Bronchial epithelial cell (primary cell): Measurements from ENCODE around the gene RPEL1. TPM values are rescaled to one million over a fixed set of nuclear protein-coding genes. Genes with fewer than 3 reads are reported as not detected.
A peak's percentile ranks its signal among the peaks of the same experiment; 100 is the strongest.
"Not testable (repeated sequence)": the region's sequence is repeated elsewhere in the genome, so short reads cannot be mapped to it uniquely, and the experiment has no call there.

Source experiments
- DNase-seq: peaks from one replicate; pipeline ENCODE4 v3.0.0-alpha.2; 2010; ENCODE audit warnings: low read depth
- FAIRE-seq: peaks from 2 replicates; lab custom pipeline; 2011; peaks lifted over from hg19 to GRCh38; lab: Jason Lieb, UNC
- H3K27me3 ChIP-seq: 2 replicates; pipeline ENCODE4 v1.5.1; 2011; ENCODE audit warnings: low read length; ENCODE audit not compliant: control insufficient read depth, insufficient read depth
- H3K36me3 ChIP-seq: 2 replicates; pipeline ENCODE4 v1.5.1; 2011; ENCODE audit warnings: low read length; ENCODE audit not compliant: control insufficient read depth, insufficient read depth
- H3K4me3 ChIP-seq: 2 replicates; pipeline ENCODE4 v1.5.1; 2011; ENCODE audit warnings: mild to moderate bottlenecking, low read depth, low read length, control low read depth
- total RNA-seq: library from RNA; depleted of rRNA; stranded (reverse); fragments of >200 nt; gene quantifications from 2 replicates; pipeline ENCODE4 v1.2.1, GENCODE V29; 2014
- TF ChIP-seq, protein P1 (sequence below): IDR thresholded peaks from 2 replicates; pipeline ENCODE4 v1.5.1; 2011; ENCODE audit warnings: mild to moderate bottlenecking, moderate library complexity, low read length, control low read depth, inconsistent platforms; ENCODE audit not compliant: insufficient read depth, severe bottlenecking

RPEL1 gene
- under 0.01 and 0.13 TPM in 2 replicates for total RNA-seq

DNA sequence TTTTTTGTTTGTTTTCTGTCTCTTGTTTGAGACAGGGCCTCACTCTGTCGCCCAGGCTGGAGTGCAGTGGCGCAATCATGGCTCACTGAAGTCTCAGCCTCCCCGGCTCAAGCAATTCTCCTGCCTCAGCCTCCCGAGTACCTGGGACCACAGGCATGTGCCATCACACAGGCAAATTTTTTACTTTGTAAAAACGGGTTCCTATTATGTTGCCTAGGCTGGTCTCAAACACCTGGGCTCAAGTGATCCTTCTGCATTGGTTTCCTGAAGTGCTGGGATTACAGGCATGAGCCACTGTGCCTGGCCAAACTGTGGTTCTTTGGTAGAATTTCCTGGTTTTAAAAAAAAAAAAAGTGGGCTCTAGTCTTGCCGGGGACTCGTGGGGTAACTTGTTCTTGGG, at the start of gene RPEL1:
Gene RPEL1 (plus strand): TSS at position 301 of the 400 bp plus-strand sequence. CDS start 110 bp downstream, outside the sequence.
- not testable (repeated sequence) for FAIRE-seq, H3K27me3 ChIP-seq, H3K4me3 ChIP-seq, H3K36me3 ChIP-seq, DNase-seq

DNA sequence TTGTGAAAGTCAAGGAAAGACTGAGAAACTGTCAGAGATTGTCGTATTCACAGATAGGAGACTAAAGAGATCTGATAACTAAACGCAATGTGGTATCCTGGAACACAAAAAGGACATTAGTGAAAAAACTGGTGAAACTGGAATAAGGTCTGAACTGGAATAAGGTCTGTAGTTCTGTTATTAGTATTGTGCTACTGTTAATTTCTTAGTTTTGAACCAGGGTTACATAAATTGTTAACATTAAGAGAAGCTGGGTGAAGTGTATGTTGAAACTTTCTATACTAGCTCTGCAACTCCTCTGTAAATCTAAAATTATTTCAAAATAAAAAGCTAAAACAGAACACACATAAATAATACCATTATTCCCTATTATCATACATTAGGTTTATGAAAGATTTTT, 49.2 kb upstream of the RPEL1 start:
- FAIRE-seq (no peak), DNase-seq (no peak)
- TF ChIP-seq, protein P1, sequence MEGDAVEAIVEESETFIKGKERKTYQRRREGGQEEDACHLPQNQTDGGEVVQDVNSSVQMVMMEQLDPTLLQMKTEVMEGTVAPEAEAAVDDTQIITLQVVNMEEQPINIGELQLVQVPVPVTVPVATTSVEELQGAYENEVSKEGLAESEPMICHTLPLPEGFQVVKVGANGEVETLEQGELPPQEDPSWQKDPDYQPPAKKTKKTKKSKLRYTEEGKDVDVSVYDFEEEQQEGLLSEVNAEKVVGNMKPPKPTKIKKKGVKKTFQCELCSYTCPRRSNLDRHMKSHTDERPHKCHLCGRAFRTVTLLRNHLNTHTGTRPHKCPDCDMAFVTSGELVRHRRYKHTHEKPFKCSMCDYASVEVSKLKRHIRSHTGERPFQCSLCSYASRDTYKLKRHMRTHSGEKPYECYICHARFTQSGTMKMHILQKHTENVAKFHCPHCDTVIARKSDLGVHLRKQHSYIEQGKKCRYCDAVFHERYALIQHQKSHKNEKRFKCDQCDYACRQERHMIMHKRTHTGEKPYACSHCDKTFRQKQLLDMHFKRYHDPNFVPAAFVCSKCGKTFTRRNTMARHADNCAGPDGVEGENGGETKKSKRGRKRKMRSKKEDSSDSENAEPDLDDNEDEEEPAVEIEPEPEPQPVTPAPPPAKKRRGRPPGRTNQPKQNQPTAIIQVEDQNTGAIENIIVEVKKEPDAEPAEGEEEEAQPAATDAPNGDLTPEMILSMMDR = no peak
- Histone ChIP-seq H3K36me3 (no peaks in the 10 kb centered on the region), H3K27me3 (no peaks in the 10 kb centered on the region), H3K4me3 (no peak overlapping the region)

DNA sequence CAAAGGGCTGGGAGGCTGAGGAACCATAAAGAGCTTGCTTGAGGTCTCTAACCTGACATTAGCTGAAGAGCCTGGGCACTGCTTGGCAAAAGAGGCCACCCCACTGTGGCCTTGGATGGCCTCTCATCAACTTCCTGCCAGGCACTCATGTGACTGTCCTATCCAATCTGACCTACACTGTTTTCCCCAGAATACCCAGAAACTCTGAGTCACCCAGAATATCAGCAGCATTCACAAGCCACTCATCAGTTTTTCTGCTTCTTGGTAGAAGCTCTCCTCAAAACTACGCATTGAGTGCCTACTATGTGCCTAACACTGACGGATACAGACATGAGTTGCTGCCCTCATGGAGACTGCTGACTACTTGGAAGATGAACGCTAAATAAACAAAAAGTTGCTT, 48.5 kb upstream of the RPEL1 start:
- TF ChIP-seq, protein P1 = no peak
- no peaks in the 10 kb centered on the region for H3K27me3 ChIP-seq
- FAIRE-seq (no peak), DNase-seq (peak; percentile 77)
- H3K36me3 ChIP-seq = no peaks in the 10 kb centered on the region
- no peak overlapping the region for H3K4me3 ChIP-seq

DNA sequence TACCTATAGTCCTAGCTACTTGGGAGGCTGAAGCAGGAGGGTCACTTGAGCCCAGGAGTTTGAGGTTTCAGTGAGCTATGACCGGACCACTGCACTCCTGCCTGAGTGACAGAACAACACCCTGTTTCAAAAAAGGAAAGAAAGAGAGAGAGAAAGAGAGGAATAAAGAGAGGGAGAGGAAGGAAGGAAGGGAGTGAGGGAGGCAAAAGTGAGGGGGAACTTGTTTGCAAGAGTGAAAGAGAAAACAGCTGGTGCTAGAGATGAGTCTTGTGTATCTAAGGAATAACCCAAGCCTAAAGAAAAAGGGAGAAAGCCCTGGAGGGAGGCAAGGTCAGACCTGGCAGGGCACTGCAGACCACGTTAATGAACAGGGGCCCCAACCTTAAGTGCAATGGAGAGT, 47.8 kb upstream of the RPEL1 start:
- no peaks in the 10 kb centered on the region for H3K36me3 ChIP-seq
- DNase-seq (no peak), FAIRE-seq (no peak)
- H3K27me3 ChIP-seq = no peaks in the 10 kb centered on the region
- TF ChIP-seq, protein P1 = no peak
- H3K4me3 ChIP-seq = no peak overlapping the region

DNA sequence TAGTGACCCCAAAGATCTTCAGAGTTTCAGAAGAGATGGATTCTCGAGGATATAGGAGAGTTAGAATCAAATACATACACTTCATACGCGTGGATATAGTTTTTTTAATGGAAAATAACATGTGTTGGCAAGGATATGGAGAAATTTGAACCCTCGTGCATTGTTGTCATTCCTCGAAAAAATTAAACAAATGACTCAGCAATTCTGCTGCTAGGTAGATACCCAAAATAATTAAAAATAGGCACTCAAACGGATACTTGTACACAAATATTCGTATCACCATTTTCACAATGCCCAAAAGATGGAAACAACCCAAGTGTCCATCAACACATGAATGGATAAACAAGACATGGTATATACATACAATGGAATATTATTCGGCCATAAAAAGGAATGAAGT, 47.0 kb upstream of the RPEL1 start:
- Histone ChIP-seq H3K27me3 (no peaks in the 10 kb centered on the region), H3K4me3 (no peak overlapping the region), H3K36me3 (no peaks in the 10 kb centered on the region)
- FAIRE-seq = no peak
- no peak for DNase-seq
- TF ChIP-seq, protein P1 = no peak

DNA sequence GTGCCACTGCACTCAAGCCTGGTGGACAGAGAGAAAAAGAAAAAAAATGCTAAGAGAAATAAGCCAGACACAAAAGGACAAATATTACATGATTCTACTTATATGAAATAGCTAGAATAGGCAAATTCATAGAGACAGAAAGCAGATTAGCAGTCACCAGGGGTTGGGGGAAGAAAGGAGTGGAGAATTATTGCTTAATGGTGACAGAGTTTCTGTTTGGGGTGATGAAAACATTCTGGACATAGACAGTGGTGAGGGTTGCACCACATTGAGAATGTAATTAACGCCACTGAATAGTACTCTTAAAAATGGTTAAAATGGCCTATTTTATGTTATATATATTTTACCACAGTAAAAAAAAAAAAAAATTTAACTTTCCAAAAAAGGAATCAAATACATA, 46.2 kb upstream of the RPEL1 start:
- Histone ChIP-seq H3K36me3 (no peaks in the 10 kb centered on the region), H3K27me3 (no peaks in the 10 kb centered on the region), H3K4me3 (no peak overlapping the region)
- FAIRE-seq = no peak
- TF ChIP-seq, protein P1 = no peak
- no peak for DNase-seq
